ENCODE results near the gene FICD. TPM values are rescaled to one million over a fixed set of nuclear protein-coding genes. Genes with fewer than 3 reads are reported as not detected.

FICD gene
- total RNA-seq, 4 donors from 2014 or later = 5.6 to 7.2 (median 6.5) TPM

DNA sequence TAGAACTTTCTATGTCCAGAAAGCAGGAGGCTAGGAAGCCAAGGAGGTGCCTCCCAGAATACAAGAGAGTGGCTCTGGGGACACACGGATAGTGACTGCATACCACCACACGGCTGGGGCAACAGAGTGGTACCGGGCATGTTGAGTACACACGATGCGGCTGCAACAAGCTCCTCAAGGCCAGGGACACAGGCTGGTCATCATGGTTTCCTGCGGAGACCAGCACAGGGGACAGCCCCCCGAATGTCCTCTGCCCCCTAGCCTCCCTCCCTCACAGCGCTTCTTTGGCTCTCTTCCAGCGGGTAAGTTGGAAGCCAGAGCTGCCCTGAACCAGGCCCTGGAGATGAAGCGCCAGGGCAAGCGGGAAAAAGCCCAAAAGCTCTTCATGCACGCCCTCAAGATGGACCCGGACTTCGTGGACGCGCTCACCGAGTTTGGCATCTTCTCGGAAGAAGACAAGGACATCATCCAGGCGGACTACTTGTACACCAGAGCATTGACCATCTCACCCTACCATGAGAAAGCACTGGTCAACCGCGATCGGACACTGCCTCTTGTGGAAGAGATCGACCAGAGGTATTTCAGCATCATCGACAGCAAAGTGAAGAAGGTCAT is 3.1 kb downstream of the FICD start:
- H3K4me1 ChIP-seq = peaks cover 12 to 28% (median 18%) of the 10 kb centered on the region in 4 donors
- WGBS = 93% methylated on average over 23 of the region's 24 CpGs
- DNase-seq (ENCODE audit: extremely low spot score) = no peak
- H3K9me3 ChIP-seq = no peaks in the 10 kb centered on the region
- no peaks in the 10 kb centered on the region for H3K27me3 ChIP-seq
- no peak overlapping the region for H3K4me3 ChIP-seq
- peaks cover 43 to 67% (median 59%) of the 10 kb centered on the region in 4 donors for H3K36me3 ChIP-seq
- TF ChIP-seq POLR2AphosphoS5 (IDR thresholded peaks at IDR 0.05) = no peak
- TF ChIP-seq, protein P1, sequence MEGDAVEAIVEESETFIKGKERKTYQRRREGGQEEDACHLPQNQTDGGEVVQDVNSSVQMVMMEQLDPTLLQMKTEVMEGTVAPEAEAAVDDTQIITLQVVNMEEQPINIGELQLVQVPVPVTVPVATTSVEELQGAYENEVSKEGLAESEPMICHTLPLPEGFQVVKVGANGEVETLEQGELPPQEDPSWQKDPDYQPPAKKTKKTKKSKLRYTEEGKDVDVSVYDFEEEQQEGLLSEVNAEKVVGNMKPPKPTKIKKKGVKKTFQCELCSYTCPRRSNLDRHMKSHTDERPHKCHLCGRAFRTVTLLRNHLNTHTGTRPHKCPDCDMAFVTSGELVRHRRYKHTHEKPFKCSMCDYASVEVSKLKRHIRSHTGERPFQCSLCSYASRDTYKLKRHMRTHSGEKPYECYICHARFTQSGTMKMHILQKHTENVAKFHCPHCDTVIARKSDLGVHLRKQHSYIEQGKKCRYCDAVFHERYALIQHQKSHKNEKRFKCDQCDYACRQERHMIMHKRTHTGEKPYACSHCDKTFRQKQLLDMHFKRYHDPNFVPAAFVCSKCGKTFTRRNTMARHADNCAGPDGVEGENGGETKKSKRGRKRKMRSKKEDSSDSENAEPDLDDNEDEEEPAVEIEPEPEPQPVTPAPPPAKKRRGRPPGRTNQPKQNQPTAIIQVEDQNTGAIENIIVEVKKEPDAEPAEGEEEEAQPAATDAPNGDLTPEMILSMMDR (IDR thresholded peaks at IDR 0.05) = no peak
- no peak for TF ChIP-seq POLR2A (IDR thresholded peaks at IDR 0.05; ENCODE audit: low read depth)
- no peak for TF ChIP-seq EP300 (IDR thresholded peaks at IDR 0.05)
- no peak overlapping the region for H3K27ac ChIP-seq (replicated peaks in 1 of 4)
- intact Hi-C loops (cut with DNase I) = no loop called here

DNA sequence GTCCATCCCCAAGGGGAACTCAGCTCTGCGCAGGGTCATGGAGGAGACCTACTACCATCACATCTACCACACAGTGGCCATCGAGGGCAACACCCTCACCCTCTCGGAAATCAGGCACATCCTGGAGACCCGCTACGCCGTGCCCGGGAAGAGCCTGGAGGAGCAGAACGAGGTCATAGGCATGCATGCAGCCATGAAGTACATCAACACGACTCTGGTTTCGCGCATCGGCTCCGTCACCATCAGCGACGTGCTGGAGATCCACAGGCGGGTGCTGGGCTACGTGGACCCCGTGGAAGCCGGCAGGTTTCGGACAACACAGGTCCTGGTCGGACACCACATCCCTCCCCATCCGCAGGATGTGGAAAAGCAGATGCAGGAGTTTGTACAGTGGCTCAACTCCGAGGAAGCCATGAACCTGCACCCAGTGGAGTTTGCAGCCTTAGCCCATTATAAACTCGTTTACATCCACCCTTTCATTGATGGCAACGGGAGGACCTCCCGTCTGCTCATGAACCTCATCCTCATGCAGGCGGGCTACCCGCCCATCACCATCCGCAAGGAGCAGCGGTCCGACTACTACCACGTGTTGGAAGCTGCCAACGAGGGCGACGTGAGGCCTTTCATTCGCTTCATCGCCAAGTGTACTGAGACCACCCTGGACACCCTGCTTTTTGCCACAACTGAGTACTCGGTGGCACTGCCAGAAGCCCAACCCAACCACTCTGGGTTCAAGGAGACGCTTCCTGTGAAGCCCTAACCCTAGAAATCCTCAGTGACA is 3.8 kb downstream of the FICD start:
- H3K27me3 ChIP-seq = no peaks in the 10 kb centered on the region
- H3K27ac ChIP-seq (replicated peaks in 1 of 4) = no peak overlapping the region
- peaks cover 47 to 74% (median 66%) of the 10 kb centered on the region in 4 donors for H3K36me3 ChIP-seq
- H3K4me3 ChIP-seq = no peak overlapping the region
- WGBS = 92% methylated on average over 36 of the region's 39 CpGs
- intact Hi-C loops (cut with DNase I) = no loop called here
- H3K9me3 ChIP-seq = no peaks in the 10 kb centered on the region
- TF ChIP-seq POLR2AphosphoS5 (IDR thresholded peaks at IDR 0.05) = no peak
- TF ChIP-seq POLR2A (IDR thresholded peaks at IDR 0.05; ENCODE audit: low read depth) = no peak
- no peak for TF ChIP-seq EP300 (IDR thresholded peaks at IDR 0.05)
- TF ChIP-seq, protein P1 (IDR thresholded peaks at IDR 0.05) = no peak
- peaks cover 12 to 28% (median 18%) of the 10 kb centered on the region in 4 donors for H3K4me1 ChIP-seq
- DNase-seq (ENCODE audit: extremely low spot score) = no peak

DNA sequence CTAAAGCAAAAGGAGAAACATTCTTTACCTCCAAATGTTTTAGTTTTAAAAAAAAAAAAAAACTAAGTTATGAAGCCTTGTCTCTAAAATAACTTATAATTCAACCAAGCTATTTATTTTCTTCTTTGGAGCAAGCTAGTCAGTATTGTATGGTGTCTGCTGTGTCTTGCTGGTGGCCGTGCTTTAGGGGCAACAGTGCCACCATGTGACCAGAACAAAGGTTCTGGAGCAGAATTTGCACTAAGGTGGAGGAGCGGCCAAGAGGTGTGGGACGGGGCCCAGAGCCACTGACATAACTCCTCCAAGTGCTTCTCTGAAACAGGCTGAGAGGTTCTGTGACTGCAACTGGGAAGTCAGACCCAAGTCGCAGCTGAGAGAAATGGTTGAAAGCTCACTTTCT is 4.5 kb downstream of the FICD start:
- peaks cover 52 to 81% (median 73%) of the 10 kb centered on the region in 4 donors for H3K36me3 ChIP-seq
- no peak overlapping the region for H3K27ac ChIP-seq (replicated peaks in 1 of 4)
- DNase-seq (ENCODE audit: extremely low spot score) = no peak
- H3K4me3 ChIP-seq = no peak overlapping the region
- no peaks in the 10 kb centered on the region for H3K27me3 ChIP-seq
- 58% methylated on average over 4 of the region's 4 CpGs for WGBS
- TF ChIP-seq EP300 (IDR thresholded peaks at IDR 0.05) (no peak), POLR2AphosphoS5 (IDR thresholded peaks at IDR 0.05) (no peak), POLR2A (IDR thresholded peaks at IDR 0.05; ENCODE audit: low read depth) (no peak)
- TF ChIP-seq, protein P1 (IDR thresholded peaks at IDR 0.05) = no peak
- peaks cover 9 to 23% (median 15%) of the 10 kb centered on the region in 4 donors for H3K4me1 ChIP-seq
- H3K9me3 ChIP-seq = no peaks in the 10 kb centered on the region
- intact Hi-C loops (cut with DNase I) = no loop called here

GRCh38 chr12:108523365-108523764 is 8.3 kb downstream of the FICD start:
- TF ChIP-seq POLR2AphosphoS5 (IDR thresholded peaks at IDR 0.05) (no peak), POLR2A (IDR thresholded peaks at IDR 0.05; ENCODE audit: low read depth) (no peak), EP300 (IDR thresholded peaks at IDR 0.05) (no peak)
- TF ChIP-seq, protein P1 (IDR thresholded peaks at IDR 0.05) = no peak
- Histone ChIP-seq H3K27ac (replicated peaks in 1 of 4) (no peak overlapping the region), H3K4me1 (peaks cover 0 to 3% (median 0%) of the 10 kb centered on the region in 4 donors), H3K27me3 (no peaks in the 10 kb centered on the region), H3K36me3 (peaks cover 86 to 100% (median 98%) of the 10 kb centered on the region in 4 donors), H3K9me3 (no peaks in the 10 kb centered on the region), H3K4me3 (no peak overlapping the region)
- 85% methylated on average over 14 of the region's 14 CpGs for WGBS
- intact Hi-C loops (cut with DNase I) = no loop called here
- no peak for DNase-seq (ENCODE audit: extremely low spot score)

Measured in esophagus muscularis mucosa (tissue), 4 donors.